Thyroid gland (tissue), 4 donors: ENCODE data around the gene JUNB.

ENCODE experiments used
- POLR2A ChIP-seq, 2 donors: fragments of 450-650 bp; IDR thresholded peaks; one replicate each; pipeline ENCODE4 v1.6.1; 2017; ENCODE audit warnings: antibody characterized with exemption in 2 of 2, mild to moderate bottlenecking in 2 of 2, moderate library complexity in 1 of 2
- TF ChIP-seq, protein P1 (sequence below), 6 experiments: fragments of 200-600 bp in 3 of 6; fragments of 450-650 bp in 3 of 6; sonication (generic) in 3 of 6; IDR thresholded peaks; one replicate each; pipeline ENCODE4 v1.5.1; 2016 to 2019; ENCODE audit warnings: antibody characterized with exemption in 6 of 6, mild to moderate bottlenecking in 2 of 6, inconsistent platforms in 1 of 6, moderate library complexity in 1 of 6

DNA sequence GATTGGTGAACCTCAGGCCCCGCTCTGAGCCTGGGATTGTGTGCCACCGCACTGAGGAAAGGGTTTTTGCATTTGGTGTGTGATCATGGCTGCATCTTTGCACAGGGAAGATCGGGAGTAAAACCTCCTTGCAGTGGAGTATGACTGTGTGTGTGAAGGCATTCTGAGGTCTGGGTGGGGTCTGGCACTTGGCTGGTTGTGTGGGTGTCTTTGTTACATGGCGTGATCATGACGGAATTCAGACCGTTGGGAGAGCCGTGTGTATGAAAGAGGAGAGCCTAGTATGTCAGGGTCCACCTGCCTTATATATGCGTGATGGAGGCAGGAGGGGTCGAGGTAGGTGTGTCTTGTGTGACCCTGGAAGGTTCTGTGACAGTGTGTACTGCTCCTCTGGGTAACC is 40.4 kb upstream of the JUNB start:
- TF ChIP-seq, protein P1, sequence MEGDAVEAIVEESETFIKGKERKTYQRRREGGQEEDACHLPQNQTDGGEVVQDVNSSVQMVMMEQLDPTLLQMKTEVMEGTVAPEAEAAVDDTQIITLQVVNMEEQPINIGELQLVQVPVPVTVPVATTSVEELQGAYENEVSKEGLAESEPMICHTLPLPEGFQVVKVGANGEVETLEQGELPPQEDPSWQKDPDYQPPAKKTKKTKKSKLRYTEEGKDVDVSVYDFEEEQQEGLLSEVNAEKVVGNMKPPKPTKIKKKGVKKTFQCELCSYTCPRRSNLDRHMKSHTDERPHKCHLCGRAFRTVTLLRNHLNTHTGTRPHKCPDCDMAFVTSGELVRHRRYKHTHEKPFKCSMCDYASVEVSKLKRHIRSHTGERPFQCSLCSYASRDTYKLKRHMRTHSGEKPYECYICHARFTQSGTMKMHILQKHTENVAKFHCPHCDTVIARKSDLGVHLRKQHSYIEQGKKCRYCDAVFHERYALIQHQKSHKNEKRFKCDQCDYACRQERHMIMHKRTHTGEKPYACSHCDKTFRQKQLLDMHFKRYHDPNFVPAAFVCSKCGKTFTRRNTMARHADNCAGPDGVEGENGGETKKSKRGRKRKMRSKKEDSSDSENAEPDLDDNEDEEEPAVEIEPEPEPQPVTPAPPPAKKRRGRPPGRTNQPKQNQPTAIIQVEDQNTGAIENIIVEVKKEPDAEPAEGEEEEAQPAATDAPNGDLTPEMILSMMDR (IDR thresholded peaks at IDR 0.05): no peak
- TF ChIP-seq POLR2A (IDR thresholded peaks at IDR 0.05): no peak
